GM19351 (cell line): ENCODE measurements around the gene KIF26B.

Source experiments
- ATAC-seq: cut with Tn5 transposase; IDR thresholded peaks from one replicate; pipeline ENCODE4 v1.9.1; 2021; ENCODE audit warnings: mild to moderate bottlenecking, moderate library complexity; ENCODE audit not compliant: unreplicated experiment

Gene KIF26B

GRCh38 chr1:245234217-245235081, 79.7 kb downstream of the KIF26B start:
- no peak for ATAC-seq

DNA sequence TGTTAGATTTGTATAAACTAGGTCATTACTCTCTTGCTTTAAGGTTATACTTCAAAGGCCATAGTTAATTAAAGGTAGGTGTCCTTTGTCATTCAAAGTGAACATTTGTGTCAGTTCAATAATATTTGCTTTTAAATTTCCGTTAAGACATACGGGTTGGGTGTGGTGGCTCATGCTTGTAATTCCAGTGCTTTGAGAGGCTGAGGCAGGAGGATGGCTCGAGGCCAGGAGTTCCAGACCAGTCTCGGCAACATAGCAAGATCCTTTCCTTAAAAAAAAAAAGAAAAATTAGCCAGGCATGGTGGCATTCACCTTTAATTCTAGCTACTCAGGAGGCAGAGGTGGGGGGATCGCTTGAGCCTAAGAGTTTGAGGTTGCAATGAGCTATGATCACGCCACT, 80.4 kb downstream of the KIF26B start:
- no peak for ATAC-seq

DNA sequence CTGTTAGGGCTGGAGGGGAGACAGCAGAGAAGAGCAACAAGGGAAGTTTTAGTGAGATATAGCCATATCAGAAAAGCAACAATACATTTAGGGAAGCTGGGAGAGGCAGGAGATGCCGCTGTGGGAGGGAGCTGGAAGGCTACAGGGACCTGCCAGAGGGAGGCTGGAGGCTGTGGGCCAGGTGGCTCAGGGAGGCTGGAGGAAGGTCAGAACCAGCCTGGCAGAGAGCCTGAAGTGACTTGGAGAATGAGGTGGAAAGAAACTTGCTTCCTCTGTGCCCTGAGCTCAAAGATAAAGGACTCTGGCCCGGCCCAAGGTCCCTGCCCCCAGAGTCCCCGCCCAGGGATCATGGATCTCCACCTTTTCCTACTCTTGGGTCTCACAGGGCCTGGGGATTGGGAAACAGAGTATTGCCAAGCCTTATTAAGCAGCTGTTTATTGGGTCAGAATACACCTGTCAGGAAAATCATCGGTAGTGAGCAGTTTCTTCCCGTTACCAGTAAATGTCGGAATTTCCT, 85.9 kb downstream of the KIF26B start:
- ATAC-seq = no peak

DNA sequence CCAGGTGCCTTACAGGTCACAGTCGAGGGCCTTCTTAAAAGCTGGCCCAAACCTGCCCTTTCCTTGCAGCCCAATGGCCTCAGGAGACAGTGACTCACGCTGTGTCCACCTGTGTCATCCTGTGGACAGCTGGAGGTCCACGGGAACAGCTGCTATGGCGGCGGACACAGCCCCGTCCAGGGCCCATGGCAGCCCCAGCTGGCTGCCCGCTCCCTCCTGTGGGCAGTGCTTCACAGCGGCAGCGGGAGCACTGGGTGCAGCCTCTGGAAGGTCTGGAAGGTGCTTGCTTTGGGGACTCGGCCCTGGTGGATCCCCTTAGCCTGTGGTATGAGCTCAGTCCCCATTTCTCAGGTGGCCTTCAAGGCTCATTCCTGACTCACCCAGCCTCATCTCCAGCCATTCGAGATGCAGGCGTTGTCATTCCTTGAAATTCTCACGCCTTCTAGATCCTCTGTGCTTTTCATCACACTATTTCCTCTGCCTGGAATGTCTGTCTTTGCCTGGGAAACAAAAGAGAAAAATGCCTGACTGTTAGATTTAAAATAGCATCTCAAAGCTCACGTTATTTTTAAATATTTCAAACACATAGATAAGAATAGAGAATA, 86.8 kb downstream of the KIF26B start:
- ATAC-seq = no peak

- no peak for ATAC-seq
These were observed 88.2 kb downstream of the KIF26B start for GRCh38 chr1:245242989-245243388.

DNA sequence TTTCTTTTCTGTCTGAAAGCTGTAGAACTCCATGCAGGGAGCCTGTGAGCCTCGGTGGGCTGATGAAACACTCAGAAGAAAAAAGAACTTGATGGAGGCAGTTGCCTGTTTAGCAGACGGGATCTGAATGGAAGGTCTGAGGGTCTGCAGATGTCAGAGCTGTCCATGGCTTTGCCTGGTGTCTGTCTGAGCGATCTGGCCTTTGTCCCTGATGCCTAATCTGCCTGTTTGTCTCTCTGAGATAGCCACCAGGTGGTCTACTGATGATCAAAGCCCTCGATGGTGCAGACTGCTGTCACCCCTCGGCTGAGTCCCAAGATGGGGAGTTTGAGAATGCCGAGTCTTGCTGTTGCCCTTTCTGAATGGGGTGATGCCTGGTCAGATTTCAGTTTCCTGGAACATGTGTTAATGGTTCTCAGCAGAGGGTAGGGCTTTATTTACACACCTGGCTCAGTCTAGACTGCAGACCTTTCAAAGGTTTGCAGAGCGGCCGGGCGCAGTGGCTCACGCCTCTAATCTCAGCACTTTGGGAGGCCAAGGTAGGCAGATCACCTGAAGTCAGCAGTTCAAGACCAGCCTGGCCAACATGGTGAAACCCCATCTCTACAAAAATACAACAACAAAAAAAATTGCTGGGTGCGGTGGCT, 90.4 kb downstream of the KIF26B start:
- no peak for ATAC-seq

DNA sequence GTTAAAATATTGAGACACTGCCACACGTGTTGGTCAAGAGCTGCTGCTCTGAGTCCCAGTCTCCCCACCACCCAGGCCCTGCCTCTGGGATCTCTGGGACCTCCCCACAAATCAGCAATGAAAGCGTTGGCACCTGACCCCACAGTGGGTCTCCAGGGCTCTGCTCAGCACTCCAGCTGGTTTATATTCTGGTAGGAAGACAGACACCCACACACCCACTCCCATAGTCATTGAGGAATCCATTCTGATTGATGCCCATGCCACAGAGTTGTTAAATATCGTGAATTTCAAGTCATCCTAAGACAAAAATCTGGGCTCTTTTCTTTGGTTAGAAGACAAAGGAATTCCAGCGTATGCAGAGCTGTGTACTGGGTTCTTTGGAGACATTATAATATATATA, 91.6 kb downstream of the KIF26B start:
- ATAC-seq = no peak

GRCh38 chr1:245247356-245247755, 92.6 kb downstream of the KIF26B start:
- ATAC-seq = no peak

DNA sequence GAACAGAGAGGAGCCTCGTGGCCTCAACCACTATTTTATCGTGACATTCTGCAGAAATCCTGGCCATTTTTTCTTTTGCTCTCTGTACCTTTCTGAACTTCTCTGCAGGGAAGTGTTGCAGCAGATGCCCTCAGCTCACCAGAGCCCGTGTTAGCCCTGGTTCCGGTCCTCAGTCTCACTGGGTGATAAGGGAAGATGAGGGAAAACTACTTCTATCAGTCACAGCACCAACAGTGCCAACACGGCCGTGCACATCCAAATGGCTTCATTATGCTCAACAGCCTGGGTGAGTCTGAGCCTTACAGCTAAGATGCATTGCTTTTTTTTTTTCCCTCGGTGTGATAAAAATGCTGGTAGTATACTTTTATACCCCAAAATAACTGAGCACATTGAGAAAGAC, 93.0 kb downstream of the KIF26B start:
- no peak for ATAC-seq

- ATAC-seq = no peak
These were observed 93.5 kb downstream of the KIF26B start for GRCh38 chr1:245248231-245248731.

DNA sequence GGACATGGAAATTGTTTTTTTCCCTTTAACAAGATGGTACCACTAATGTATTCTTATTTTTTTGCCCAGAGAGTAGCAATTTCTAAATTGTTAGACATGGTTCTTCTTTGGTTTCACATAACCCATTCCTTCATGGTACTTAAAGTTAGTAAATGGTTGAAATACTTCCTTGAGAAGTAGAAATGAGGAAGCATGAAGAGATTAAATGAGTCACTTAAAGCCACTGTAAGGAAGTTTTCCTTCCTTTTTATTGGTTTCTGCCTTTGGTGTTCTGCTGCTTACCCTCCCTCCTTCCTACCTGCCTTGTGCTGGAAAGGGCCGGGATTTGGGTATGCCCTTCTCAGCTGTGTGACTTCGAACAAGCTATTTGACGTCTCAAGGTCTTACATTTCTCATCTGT, 101.0 kb downstream of the KIF26B start:
- no peak for ATAC-seq

GRCh38 chr1:245256528-245256927, 101.7 kb downstream of the KIF26B start:
- no peak for ATAC-seq

GRCh38 chr1:245258271-245258920, 103.6 kb downstream of the KIF26B start:
- ATAC-seq = no peak

DNA sequence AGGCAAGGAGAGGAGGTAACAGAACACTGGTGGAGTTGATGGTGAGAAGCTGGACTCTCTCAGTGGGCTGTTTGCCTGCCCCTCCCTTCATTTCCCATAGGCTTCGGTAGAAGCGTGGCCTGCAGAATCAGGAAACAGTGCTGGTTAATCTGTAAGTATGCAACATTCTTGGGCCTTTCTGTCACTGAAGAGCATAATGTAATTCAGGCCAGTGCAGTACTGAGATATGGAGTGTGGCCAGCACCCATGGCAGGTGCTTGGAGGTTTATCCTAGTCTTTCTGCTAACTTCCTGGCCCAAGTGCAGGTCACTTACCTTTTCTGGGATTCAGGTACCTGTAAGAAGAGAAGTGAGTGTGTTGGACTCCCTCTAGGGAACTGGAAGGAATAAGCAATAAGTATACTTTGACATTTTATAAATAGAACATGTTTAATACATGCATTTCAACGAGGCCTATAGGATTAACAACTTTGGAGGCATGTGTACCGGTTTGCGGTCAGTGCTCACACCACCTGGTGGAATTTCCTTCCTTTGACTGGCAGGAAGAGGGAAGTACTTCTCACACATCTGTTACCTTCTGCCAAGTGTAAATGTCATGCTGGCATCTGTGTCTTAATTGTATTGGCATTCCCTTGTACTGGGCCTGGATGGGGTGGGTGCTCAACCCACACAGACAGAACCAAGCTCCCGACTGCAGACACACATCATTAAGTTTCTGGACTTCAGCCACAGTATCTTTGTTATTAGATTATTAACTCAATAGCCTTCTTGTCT, 105.5 kb downstream of the KIF26B start:
- no peak for ATAC-seq

GRCh38 chr1:245260883-245261282, 106.1 kb downstream of the KIF26B start:
- no peak for ATAC-seq

- ATAC-seq = no peak
These were observed 107.0 kb downstream of the KIF26B start for GRCh38 chr1:245261786-245262185.

DNA sequence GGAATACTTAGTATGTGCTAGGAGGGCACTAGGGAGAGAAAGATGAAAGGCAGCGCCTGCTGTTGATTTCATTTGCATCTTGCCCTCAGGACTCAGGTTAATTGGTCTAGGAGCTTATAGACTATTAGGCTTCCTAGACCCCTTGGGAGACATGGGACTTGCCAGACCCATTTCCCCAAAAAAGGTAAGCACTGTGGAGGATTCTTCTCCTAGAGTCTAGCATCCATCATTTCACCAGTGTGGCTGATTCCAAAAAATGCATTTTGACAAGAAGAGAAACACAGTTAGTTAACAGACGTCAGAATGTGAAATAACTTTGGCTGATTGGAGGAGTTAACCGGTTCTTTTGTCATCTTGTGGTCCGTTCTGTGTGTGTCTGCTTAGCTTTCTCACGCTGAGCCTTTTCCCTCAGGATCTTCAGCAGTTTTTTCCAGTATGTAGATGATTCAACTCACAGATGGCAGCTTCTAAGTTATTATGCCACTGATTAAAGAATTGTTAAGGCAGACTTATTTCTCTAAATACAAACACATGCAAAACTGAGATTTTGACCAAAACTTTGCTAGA, 108.8 kb downstream of the KIF26B start:
- ATAC-seq = no peak

- no peak for ATAC-seq
These were observed 109.4 kb downstream of the KIF26B start for GRCh38 chr1:245264226-245264625.

DNA sequence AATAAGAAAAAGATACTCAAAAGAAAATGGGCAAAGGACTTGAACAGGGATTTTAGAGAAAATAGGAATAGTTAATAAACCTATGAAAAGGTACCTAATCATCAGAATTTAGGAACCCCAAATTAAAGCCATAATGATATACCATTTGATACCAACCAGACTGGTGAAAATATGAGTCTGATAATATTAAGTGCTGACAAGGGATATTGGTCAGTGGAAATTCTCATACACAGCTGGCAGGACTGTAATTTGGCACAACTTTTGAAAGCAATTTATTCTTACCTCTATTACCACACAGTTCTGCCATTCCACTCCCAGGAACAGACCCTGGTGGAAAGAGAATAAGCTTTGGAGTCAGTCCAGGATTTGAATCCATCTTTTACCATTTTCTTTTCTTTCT, 111.3 kb downstream of the KIF26B start:
- ATAC-seq = no peak

- no peak for ATAC-seq
These were observed 115.3 kb downstream of the KIF26B start for GRCh38 chr1:245270063-245270462.
